K562 (cell line): ENCODE measurements around the gene TIMM10. TPM values are rescaled to one million over a fixed set of nuclear protein-coding genes. Genes with fewer than 3 reads are reported as not detected.

ENCODE experiments used
- ATAC-seq: fragments of 200-7000 bp; cut with Tn5 transposase; 3 replicates; pipeline ENCODE4 v1.9.1; 2020; ENCODE audit warnings: moderate library complexity
- BruUV-seq: library from RNA; stranded (reverse); fragments of 400-500 nt; replicated peaks from 2 replicates; lab custom pipeline; 2021; lab: Mats Ljungman, UMichigan
- CTCF ChIA-PET: fragments of 300-600 bp; formaldehyde crosslinking; extraction: SDS; loops from one replicate; lab custom pipeline; 2021; ENCODE audit warnings: low intra/inter-chr PET ratio; lab: Yijun Ruan, JAX
- POLR2A ChIA-PET: fragments of 300-600, 350-650 bp; sonication (Branson Sonifier 250); formaldehyde crosslinking; extraction: SDS; loops from one replicate; lab custom pipeline; 2021; ENCODE audit warnings: antibody characterized with exemption, inconsistent platforms; lab: Yijun Ruan, JAX
- DNase-seq, 4 experiments: peaks; one replicate each; pipeline versions ENCODE4 v3.0.0 to v3.0.0-alpha.2; 2011 to 2018; ENCODE audit warnings: low spot score in 3 of 4, mixed read lengths in 3 of 4; ENCODE audit errors: extremely low read depth in 1 of 4
- FAIRE-seq: peaks from 2 replicates; lab custom pipeline; 2011; peaks lifted over from hg19 to GRCh38; lab: Jason Lieb, UNC
- H2AFZ ChIP-seq: 2 replicates; pipeline ENCODE4 v1.6.0; 2011; ENCODE audit warnings: low read depth, low read length, control low read depth, inconsistent platforms
- H3K27ac ChIP-seq: fragments of 200-600 bp; 3 replicates; pipeline ENCODE4 v1.8.0; 2011; ENCODE audit warnings: low read depth, mild to moderate bottlenecking, control low read depth, inconsistent platforms, low read length, moderate library complexity, mixed read lengths; ENCODE audit errors: extremely low read depth
- H3K27me3 ChIP-seq, 2 experiments: fragments of 300-600 bp in 1 of 2; 2 replicates in 1 of 2; 3 replicates in 1 of 2; pipeline versions ENCODE4 v1.6.0 to v1.8.0; 2011; ENCODE audit warnings: inconsistent platforms in 2 of 2, low read length in 2 of 2, mild to moderate bottlenecking in 1 of 2, mixed read lengths in 1 of 2, moderate library complexity in 1 of 2; ENCODE audit not compliant: control insufficient read depth in 2 of 2, insufficient read depth in 2 of 2
- H3K36me3 ChIP-seq: fragments of 300-600 bp; 3 replicates; pipeline ENCODE4 v1.8.0; 2011; ENCODE audit warnings: mild to moderate bottlenecking, low read length, inconsistent platforms; ENCODE audit not compliant: control insufficient read depth, insufficient read depth
- H3K4me1 ChIP-seq, 2 experiments: fragments of 200-600 bp in 1 of 2; replicated peaks in 1 of 2; 2 replicates in 1 of 2; 3 replicates in 1 of 2; pipeline versions ENCODE4 v1.5.1 to v1.8.0; 2011; ENCODE audit warnings: inconsistent platforms in 2 of 2, low read length in 2 of 2, mild to moderate bottlenecking in 1 of 2, mixed read lengths in 1 of 2, moderate library complexity in 1 of 2; ENCODE audit not compliant: control insufficient read depth in 2 of 2, insufficient read depth in 2 of 2
- H3K4me2 ChIP-seq: 2 replicates; pipeline ENCODE4 v1.6.1; 2011; ENCODE audit warnings: low read length, control low read depth, inconsistent platforms, mixed read lengths; ENCODE audit not compliant: insufficient read depth
- H3K4me3 ChIP-seq: fragments of 200-600 bp; sonication (generic), shearing (Covaris generic); 2 replicates; pipeline ENCODE4 v1.5.1; 2016; ENCODE audit warnings: control low read depth, inconsistent platforms
- H3K79me2 ChIP-seq: fragments of 200-600 bp; 3 replicates; pipeline ENCODE4 v1.8.0; 2011; ENCODE audit warnings: low read length, inconsistent platforms; ENCODE audit not compliant: control insufficient read depth, insufficient read depth
- H3K9ac ChIP-seq, 2 experiments: 2 replicates each; pipeline versions ENCODE4 v1.6.0 to v1.6.1; 2011; ENCODE audit warnings: low read depth in 2 of 2, low read length in 2 of 2, control low read depth in 1 of 2, inconsistent platforms in 1 of 2, mild to moderate bottlenecking in 1 of 2, mixed read lengths in 1 of 2; ENCODE audit not compliant: insufficient read depth in 1 of 2
- H3K9me1 ChIP-seq: one replicate; pipeline ENCODE4 v1.6.0; 2011; ENCODE audit warnings: inconsistent platforms, mild to moderate bottlenecking, low read length, moderate library complexity; ENCODE audit not compliant: control insufficient read depth, insufficient read depth
- H3K9me3 ChIP-seq: replicated peaks from 2 replicates; pipeline ENCODE4 v1.5.1; 2011; ENCODE audit warnings: low read depth, low read length, inconsistent platforms; ENCODE audit not compliant: control insufficient read depth, insufficient read depth
- H4K20me1 ChIP-seq: replicated peaks from 2 replicates; pipeline ENCODE4 v1.6.1; 2011; ENCODE audit warnings: low read length, inconsistent platforms, mixed read lengths; ENCODE audit not compliant: control insufficient read depth, insufficient read depth
- ADNP ChIP-seq: fragments of 200-800 bp; sonication (Bioruptor generic); IDR thresholded peaks from 2 replicates; pipeline ENCODE4 v1.6.1; 2016; ENCODE audit warnings: missing genetic modification characterization, missing compliant biosample characterization
- CCAR2 ChIP-seq: fragments of 200-400 bp; formaldehyde crosslinking; IDR thresholded peaks from 2 replicates; pipeline ENCODE4 v1.6.1; 2017; ENCODE audit warnings: mild to moderate bottlenecking, low read depth, low read length
- NR1H2 ChIP-seq: sonication (generic); formaldehyde crosslinking; IDR thresholded peaks from 2 replicates; pipeline ENCODE4 v1.4.0; 2020; ENCODE audit warnings: mild to moderate bottlenecking, missing genetic modification reagents
- RBM14 ChIP-seq: fragments of 200-400 bp; formaldehyde crosslinking; IDR thresholded peaks from 2 replicates; pipeline ENCODE4 v1.6.1; 2018; ENCODE audit warnings: low read depth, mild to moderate bottlenecking, low read length, moderate library complexity, borderline replicate concordance; ENCODE audit not compliant: insufficient read depth
- RCOR1 ChIP-seq, 2 experiments: IDR thresholded peaks; 2 replicates each; pipeline ENCODE4 v1.6.1; 2012; ENCODE audit warnings: low read depth in 2 of 2, low read length in 2 of 2, borderline replicate concordance in 1 of 2, improper control_type of control experiment in 1 of 2
- SMC3 ChIP-seq: conservative IDR thresholded peaks from 2 replicates; pipeline ENCODE4 v1.6.1; 2011; ENCODE audit warnings: low read depth, low read length, improper control_type of control experiment; ENCODE audit not compliant: insufficient read depth
- ZNF699 ChIP-seq: fragments of 250-450 bp; sonication (Bioruptor Pico); IDR thresholded peaks from 2 replicates; pipeline ENCODE4 v1.8.0; 2021; ENCODE audit warnings: mild to moderate bottlenecking, moderate library complexity; ENCODE audit not compliant: insufficient replicate concordance
- WGBS: fragments of 100-300 bp; shearing (Covaris generic); methylation state at CpG from one replicate; pipeline ENCODE4 v1.1.6; 2016; ENCODE audit warnings: low coverage, mixed read lengths; ENCODE audit not compliant: insufficient coverage; ENCODE audit errors: missing lambda C conversion rate; 5-methylcytosine and 5-hydroxymethylcytosine counted together
- in situ Hi-C: fragments of 300-500 bp; cut with MboI; formaldehyde crosslinking; loops from 4 replicates; pipeline ENCODE4 v1.15.0; 2018; ENCODE audit warnings: inconsistent platforms, mixed read lengths
- intact Hi-C: fragments of 100-400 bp; cut with micrococcal nuclease; formaldehyde crosslinking; loops from 2 replicates; pipeline ENCODE4 v1.14.2; 2022
- polyA plus RNA-seq, 8 experiments: library from polyadenylated mRNA; depleted of rRNA in 4 of 8; stranded (reverse) in 5 of 8; unstranded in 3 of 8; fragments of >200 nt; fragmentation: Nextera tagmentation in 2 of 8; fragmentation: Illumina TruSeq in 1 of 8; extraction: Ambion mirVana in 2 of 8; extraction: Trizol in 1 of 8; gene quantifications; 2 replicates each; pipeline versions ENCODE4 v1.2.1 to v1.2.3, GENCODE V29; 2011 to 2014; ENCODE audit warnings: inconsistent platforms in 1 of 8, missing spikeins in 1 of 8
- total RNA-seq, 7 experiments: library from RNA; depleted of rRNA in 6 of 7; stranded (reverse); fragments of >200 nt in 6 of 7; fragmentation: Illumina TruSeq in 2 of 7; extraction: Trizol in 2 of 7; gene quantifications; 2 replicates each; pipeline versions ENCODE4 v1.2.1 to v1.2.3, GENCODE V29; 2011 to 2021; ENCODE audit warnings: low replicate concordance in 1 of 7

Gene TIMM10
- total and polyA plus RNA-seq, 9 of the 15 experiments (the other 6 are each of a cell fraction or from before 2014, with no cell fraction given), result 109 to 553 (median 172) TPM

GRCh38 chr11:57480409-57481137 is 50.0 kb downstream of the TIMM10 start (continued):
- TF ChIP-seq NR1H2 (CRISPR knock-in tag) (0 out of 2 replicates have a peak, but pooled peaks have one; percentile 34), RBM14 (no peak), SMC3 (peak; percentile 56), ADNP (tag) (peak; percentile 73; the same call in 1 of the 2 replicates), RCOR1 (IDR thresholded peaks at IDR 0.05; ENCODE audit: borderline replicate concordance in 1 of 2, low read depth in 2 of 2, low read length in 2 of 2) (peak in 1 of 2 experiments; percentile 73; a peak in 2 of 4 replicates)

GRCh38 chr11:57479911-57480310 is 50.6 kb downstream of the TIMM10 start:
- no peak overlapping the region for H3K9ac ChIP-seq
- 14% methylated on average over 2 of the region's 4 CpGs for WGBS
- no peak overlapping the region for H3K4me3 ChIP-seq
- H3K9me1 ChIP-seq, result no peaks in the 10 kb centered on the region
- H2AFZ ChIP-seq, result no peak overlapping the region
- BruUV-seq, result no TSS peak
- peak; percentile 36 for ATAC-seq
- in situ Hi-C loops (no loop called here), intact Hi-C loops (loop anchor here (1.0 kb wide), 1 partner anchor 23 kb away; no protein-coding TSS in a partner anchor)
- H4K20me1 ChIP-seq, result peaks cover 8% of the 10 kb centered on the region; the same call in 1 of the 2 replicates
- POLR2A ChIA-PET, result no interaction called here
- TF ChIP-seq CCAR2, result 0 out of 2 replicates have a peak, but pooled peaks have one; percentile 16
- no peak for TF ChIP-seq ZNF699 (CRISPR knock-in tag)
- H3K79me2 ChIP-seq, result no peaks in the 10 kb centered on the region
- DNase-seq, result peak in 3 of 4 experiments; percentile 36 to 40 (median 38)
- no peaks in the 10 kb centered on the region for H3K27me3 ChIP-seq
- H3K36me3 ChIP-seq, result peaks cover 15% of the 10 kb centered on the region
- no peak for FAIRE-seq
- no peak overlapping the region for H3K27ac ChIP-seq
- H3K4me2 ChIP-seq, result no peak overlapping the region
- H3K9me3 ChIP-seq, result no peaks in the 10 kb centered on the region
- H3K4me1 ChIP-seq, result peaks cover 8 to 27% of the 10 kb centered on the region in 2 experiments; a peak in 4 of 5 replicates
- CTCF ChIA-PET, result interaction anchor here (0.9 to 1.2 kb wide), 2 partner anchors 47 to 135 kb away, joined by 3 to 5 read pairs; no protein-coding TSS in a partner anchor
